Measurements from ENCODE around the gene SUGCT.
"Not testable (repeated sequence)": the region's sequence is repeated elsewhere in the genome, so short reads cannot be mapped to it uniquely, and the experiment has no call there.

The SUGCT gene

GRCh38 chr7:40139891-40140290 is 5.1 kb downstream of the SUGCT start:
- DNase-seq (ENCODE audit: low read depth in 3 of 3), result not testable (repeated sequence)

- not testable (repeated sequence) for DNase-seq (ENCODE audit: low read depth in 3 of 3)
Observed at GRCh38 chr7:40141916-40142315, 7.1 kb downstream of the SUGCT start.

GRCh38 chr7:40145596-40146130 is 10.9 kb downstream of the SUGCT start:
- DNase-seq (ENCODE audit: low read depth in 3 of 3), result not testable (repeated sequence)

- no peak for DNase-seq (ENCODE audit: low read depth in 3 of 3)
Observed at GRCh38 chr7:40147371-40148246, 12.8 kb downstream of the SUGCT start.

- not testable (repeated sequence) for DNase-seq (ENCODE audit: low read depth in 3 of 3)
Observed at GRCh38 chr7:40148247-40148580, 13.4 kb downstream of the SUGCT start.

GRCh38 chr7:40148671-40149070 is 13.9 kb downstream of the SUGCT start:
- DNase-seq (ENCODE audit: low read depth in 3 of 3), result no peak

- DNase-seq (ENCODE audit: low read depth in 3 of 3), result no peak
Observed at GRCh38 chr7:40151504-40151903, 16.7 kb downstream of the SUGCT start.

- DNase-seq (ENCODE audit: low read depth in 3 of 3), result no peak
Observed at GRCh38 chr7:40156988-40157387, 22.2 kb downstream of the SUGCT start.

- DNase-seq (ENCODE audit: low read depth in 3 of 3), result no peak
Observed at GRCh38 chr7:40162516-40162915, 27.7 kb downstream of the SUGCT start.

GRCh38 chr7:40165216-40165615 is 30.4 kb downstream of the SUGCT start:
- no peak for DNase-seq (ENCODE audit: low read depth in 3 of 3)

GRCh38 chr7:40167291-40167690 is 32.5 kb downstream of the SUGCT start:
- no peak for DNase-seq (ENCODE audit: low read depth in 3 of 3)

GRCh38 chr7:40168266-40168665 is 33.5 kb downstream of the SUGCT start:
- not testable (repeated sequence) for DNase-seq (ENCODE audit: low read depth in 3 of 3)

GRCh38 chr7:40173121-40173520 is 38.3 kb downstream of the SUGCT start:
- not testable (repeated sequence) for DNase-seq (ENCODE audit: low read depth in 3 of 3)

GRCh38 chr7:40175256-40175655 is 40.5 kb downstream of the SUGCT start:
- not testable (repeated sequence) for DNase-seq (ENCODE audit: low read depth in 3 of 3)

GRCh38 chr7:40175725-40176510 is 41.1 kb downstream of the SUGCT start:
- DNase-seq (ENCODE audit: low read depth in 3 of 3), result no peak

- no peak for DNase-seq (ENCODE audit: low read depth in 3 of 3)
Observed at GRCh38 chr7:40177071-40177470, 42.3 kb downstream of the SUGCT start.

- DNase-seq (ENCODE audit: low read depth in 3 of 3), result no peak
Observed at GRCh38 chr7:40182452-40182851, 47.6 kb downstream of the SUGCT start.

GRCh38 chr7:40186586-40186985 is 51.8 kb downstream of the SUGCT start:
- no peak for DNase-seq (ENCODE audit: low read depth in 3 of 3)

GRCh38 chr7:40192036-40192435 is 57.2 kb downstream of the SUGCT start:
- DNase-seq (ENCODE audit: low read depth in 3 of 3), result no peak

- no peak for DNase-seq (ENCODE audit: low read depth in 3 of 3)
Observed at GRCh38 chr7:40194745-40195144, 59.9 kb downstream of the SUGCT start.

GRCh38 chr7:40197527-40197926 is 62.7 kb downstream of the SUGCT start:
- DNase-seq (ENCODE audit: low read depth in 3 of 3), result no peak

- no peak for DNase-seq (ENCODE audit: low read depth in 3 of 3)
Observed at GRCh38 chr7:40199076-40199802, 64.4 kb downstream of the SUGCT start.
